GM19099 (cell line): ENCODE results near the gene UBE4B.

Experiments
- POLR2A ChIP-seq: IDR thresholded peaks from 3 replicates; pipeline ENCODE4 v1.6.1; 2011; ENCODE audit warnings: low read depth; ENCODE audit not compliant: insufficient read length; ENCODE audit errors: extremely low read depth

The UBE4B gene

GRCh38 chr1:10027027-10027426 lies 5.7 kb upstream of the UBE4B start:
- no peak for TF ChIP-seq POLR2A

- no peak for TF ChIP-seq POLR2A
These were observed 1.3 kb upstream of the UBE4B start for GRCh38 chr1:10031461-10031860.

GRCh38 chr1:10033359-10033845 lies 644 bp downstream of the UBE4B start:
- TF ChIP-seq POLR2A: no peak

GRCh38 chr1:10042746-10043145 lies 10.0 kb downstream of the UBE4B start:
- no peak for TF ChIP-seq POLR2A

- TF ChIP-seq POLR2A: no peak
These were observed 13.0 kb downstream of the UBE4B start for GRCh38 chr1:10045480-10046355.

GRCh38 chr1:10046356-10047085 lies 13.8 kb downstream of the UBE4B start:
- TF ChIP-seq POLR2A: no peak

DNA sequence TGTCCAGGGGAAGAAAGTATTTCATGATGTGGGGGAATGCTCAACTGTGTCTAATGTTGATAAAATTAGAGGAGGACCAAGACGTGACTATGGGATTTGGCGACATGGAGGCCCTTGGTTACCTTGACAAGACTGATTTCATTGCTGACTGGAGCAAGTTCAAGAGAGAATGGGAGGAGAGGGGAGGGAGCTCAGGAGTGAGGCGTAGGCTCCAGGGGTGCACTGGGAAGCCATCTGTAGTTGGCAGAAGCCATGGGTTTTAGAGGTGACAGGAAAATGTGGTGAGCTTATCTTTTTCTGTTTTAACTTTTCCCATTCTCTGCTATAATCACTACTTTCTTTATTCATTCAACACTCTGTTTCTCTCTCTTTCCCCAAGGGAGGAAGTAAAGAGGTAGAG lies 15.8 kb downstream of the UBE4B start:
- no peak for TF ChIP-seq POLR2A

DNA sequence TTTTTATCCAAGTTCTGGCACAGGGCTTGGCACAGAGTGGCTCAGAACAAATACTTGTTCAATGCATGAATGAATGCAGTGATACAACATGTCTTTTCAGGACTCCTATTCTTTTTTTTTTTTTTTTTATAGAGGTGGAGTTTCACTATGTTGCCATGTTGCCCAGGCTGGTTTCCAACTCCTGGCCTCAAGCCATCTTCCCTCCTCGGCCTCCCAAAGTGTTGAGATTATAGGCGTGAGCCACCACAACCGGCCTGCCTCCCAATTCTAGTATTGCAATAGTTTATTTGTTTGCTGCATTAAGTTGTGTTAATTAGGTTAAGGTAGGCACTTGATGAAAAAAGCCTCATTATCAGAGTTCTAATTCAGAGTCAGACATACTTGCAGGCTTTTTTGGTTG lies 17.9 kb downstream of the UBE4B start:
- TF ChIP-seq POLR2A: no peak

DNA sequence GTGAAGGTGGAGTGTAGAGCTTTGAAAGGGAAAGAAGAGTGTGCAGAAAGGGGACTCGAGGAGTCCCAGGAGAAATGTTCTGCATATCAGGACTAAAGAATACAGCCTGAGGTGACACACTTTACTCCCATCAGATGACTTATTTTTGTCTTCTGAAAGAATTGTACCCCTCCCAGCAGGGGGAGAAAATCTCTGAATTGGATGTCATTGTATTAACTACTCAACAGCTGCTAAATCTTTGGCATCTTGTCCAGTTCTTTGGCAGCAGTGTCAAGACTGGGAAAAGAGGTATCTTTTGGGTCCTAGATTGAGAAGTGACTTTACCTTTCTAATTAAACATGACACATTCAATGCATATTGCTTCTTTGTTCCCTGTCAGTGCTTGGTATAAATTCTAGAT lies 18.9 kb downstream of the UBE4B start:
- TF ChIP-seq POLR2A: no peak

GRCh38 chr1:10052347-10052746 lies 19.6 kb downstream of the UBE4B start:
- no peak for TF ChIP-seq POLR2A

DNA sequence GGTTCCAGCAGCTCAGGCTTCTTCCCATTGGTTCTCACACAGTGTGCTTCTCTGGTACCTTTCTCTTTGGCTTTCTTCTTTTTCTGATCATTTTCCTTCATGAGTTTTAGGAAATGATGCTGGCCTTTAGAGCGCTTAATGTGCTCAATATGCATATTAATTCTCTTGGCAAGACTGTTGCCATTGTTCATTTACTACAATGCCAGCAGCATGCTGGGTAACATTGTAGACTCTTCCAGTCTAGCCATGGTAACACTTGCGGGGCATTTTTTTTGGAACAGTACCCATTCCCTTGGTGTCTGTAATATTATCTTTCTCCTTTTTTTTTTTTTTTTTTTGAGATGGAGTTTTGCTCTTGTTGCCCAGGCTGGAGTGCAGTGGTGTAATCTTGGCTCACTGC lies 21.7 kb downstream of the UBE4B start:
- TF ChIP-seq POLR2A: no peak

GRCh38 chr1:10056599-10056987 lies 23.8 kb downstream of the UBE4B start:
- TF ChIP-seq POLR2A: no peak

- no peak for TF ChIP-seq POLR2A
These were observed 24.6 kb downstream of the UBE4B start for GRCh38 chr1:10057343-10057742.

- TF ChIP-seq POLR2A: no peak
These were observed 25.0 kb downstream of the UBE4B start for GRCh38 chr1:10057796-10058195.

GRCh38 chr1:10059342-10059718 lies 26.6 kb downstream of the UBE4B start:
- TF ChIP-seq POLR2A: no peak
